Psoas muscle (tissue), 8 donors: ENCODE measurements around the gene TBX3. TPM values are rescaled to one million over a fixed set of nuclear protein-coding genes. Genes with fewer than 3 reads are reported as not detected.

ENCODE experiments used
- ATAC-seq, 4 donors: fragments of 200-7000 bp; cut with Tn5 transposase; one replicate each; pipeline ENCODE4 v1.9.1; 2020; ENCODE audit warnings: moderate library complexity in 3 of 4, mild to moderate bottlenecking in 2 of 4
- DNase-seq, 2 donors: peaks; one replicate each; pipeline ENCODE4 v3.0.0-alpha.2; 2020
- H3K27ac ChIP-seq: fragments of 200-600 bp; one replicate; pipeline ENCODE4 v1.8.0; 2022
- H3K27me3 ChIP-seq, 3 donors: fragments of 200-600 bp in 1 of 3; one replicate each; pipeline versions ENCODE4 v1.6.1 to v1.8.0; 2013 to 2022; ENCODE audit warnings: low read length in 2 of 3, mild to moderate bottlenecking in 2 of 3, moderate library complexity in 1 of 3; ENCODE audit not compliant: insufficient read depth in 3 of 3
- H3K36me3 ChIP-seq, 2 donors: fragments of 200-600 bp in 1 of 2; one replicate each; pipeline versions ENCODE4 v1.6.1 to v1.8.0; 2013 to 2022; ENCODE audit warnings: low read depth in 1 of 2, mild to moderate bottlenecking in 1 of 2, moderate library complexity in 1 of 2; ENCODE audit not compliant: insufficient read depth in 1 of 2
- H3K4me1 ChIP-seq: fragments of 200-600 bp; one replicate; pipeline ENCODE4 v1.8.0; 2022
- H3K4me3 ChIP-seq: fragments of 200-600 bp; one replicate; pipeline ENCODE4 v1.8.0; 2022; ENCODE audit warnings: mild to moderate bottlenecking
- H3K9me3 ChIP-seq: fragments of 200-600 bp; one replicate; pipeline ENCODE4 v1.8.0; 2022
- WGBS, 3 donors: extraction: QIAGEN DNeasy Blood & Tissue Kit; methylation state at CpG; one replicate each; pipeline versions ENCODE4 v1.1.6 to v1.1.7; 2013; 5-methylcytosine and 5-hydroxymethylcytosine counted together
- intact Hi-C, 2 donors: fragments of 100-400 bp; cut with DNase I; formaldehyde crosslinking; loops; one replicate each; pipeline versions ENCODE4 v1.11.0 to v1.14.2; 2022
- polyA plus RNA-seq, 3 donors: library from polyadenylated mRNA; stranded (reverse); fragments of 200-250 nt; gene quantifications; one replicate each; pipeline ENCODE4 v1.2.3, GENCODE V29; 2013
- total RNA-seq, 4 donors: library from RNA; stranded (reverse); fragmentation: NEBNext Ultra II Directional in 2 of 4; extraction: Animal tissue kit (Norgen Biotek cat#: 25700) in 2 of 4; gene quantifications; one replicate each; pipeline versions ENCODE4 v1.2.1 to v1.2.4, GENCODE V29; 2021 to 2023
- TF ChIP-seq, protein P1 (sequence below): fragments of 200-600 bp; IDR thresholded peaks from one replicate; pipeline ENCODE4 v1.8.0; 2022; ENCODE audit warnings: antibody characterized with exemption
- donor health status: healthy with polysubstance abuse.
- donor health status: DM: no; HTN: no; CAD: no; lungs with moderate emphysema.
- donor health status: Bipolar disorder and iron deficiency.
- donor health status: healthy.
- donor health status: DM: yes; HTN: yes; CAD: no.
- donor health status: DM: no; HTN: no; CAD: no.
- donor health status: DM: no; HTN: no; CAD: no.
- donor health status: DM: yes; HTN: yes; CAD: no.

The TBX3 gene
- total and polyA plus RNA-seq, 7 donors: 5.0 to 50.8 (median 15.3) TPM

DNA sequence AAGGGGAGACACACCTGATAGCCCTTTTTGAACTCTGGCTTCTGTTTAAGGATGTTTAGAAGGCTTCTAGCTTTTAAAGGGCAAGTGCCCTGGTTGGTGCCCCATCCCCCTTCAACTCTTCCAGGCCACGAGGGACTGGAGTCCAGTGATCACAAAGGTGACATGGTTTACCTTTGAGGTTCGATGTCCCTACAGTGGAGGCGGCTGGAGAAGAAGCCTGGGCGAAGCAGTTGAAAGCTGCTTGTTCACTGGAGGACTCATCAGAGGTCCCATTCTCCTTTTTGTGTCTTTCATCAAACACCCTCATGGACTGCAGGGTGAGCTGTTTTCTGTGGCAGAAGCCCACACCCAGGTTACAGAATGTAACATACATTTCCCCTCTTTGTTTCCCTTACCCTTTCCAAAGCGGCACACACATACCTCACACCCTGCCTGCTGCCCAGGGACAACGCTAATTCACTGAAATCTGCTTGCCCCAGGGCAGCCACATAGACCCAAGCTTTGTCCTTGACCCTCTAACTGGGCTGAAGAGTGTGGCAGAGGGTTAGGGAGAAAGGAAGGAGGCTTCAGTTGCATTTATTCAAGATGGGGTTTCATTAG lies 7.7 kb downstream of the TBX3 start:
- DNase-seq: no peak
- Histone ChIP-seq H3K27ac (no peak overlapping the region), H3K9me3 (no peaks in the 10 kb centered on the region), H3K4me1 (no peaks in the 10 kb centered on the region), H3K36me3 (peaks cover 6 to 90% of the 10 kb centered on the region in 2 donors), H3K27me3 (no peaks in the 10 kb centered on the region), H3K4me3 (no peak overlapping the region)
- ATAC-seq: no peak
- intact Hi-C loops: loop anchor here in 1 of 2 donors (10.0 kb wide), 1 partner anchor 659 kb away; no protein-coding TSS in a partner anchor
- TF ChIP-seq, protein P1, sequence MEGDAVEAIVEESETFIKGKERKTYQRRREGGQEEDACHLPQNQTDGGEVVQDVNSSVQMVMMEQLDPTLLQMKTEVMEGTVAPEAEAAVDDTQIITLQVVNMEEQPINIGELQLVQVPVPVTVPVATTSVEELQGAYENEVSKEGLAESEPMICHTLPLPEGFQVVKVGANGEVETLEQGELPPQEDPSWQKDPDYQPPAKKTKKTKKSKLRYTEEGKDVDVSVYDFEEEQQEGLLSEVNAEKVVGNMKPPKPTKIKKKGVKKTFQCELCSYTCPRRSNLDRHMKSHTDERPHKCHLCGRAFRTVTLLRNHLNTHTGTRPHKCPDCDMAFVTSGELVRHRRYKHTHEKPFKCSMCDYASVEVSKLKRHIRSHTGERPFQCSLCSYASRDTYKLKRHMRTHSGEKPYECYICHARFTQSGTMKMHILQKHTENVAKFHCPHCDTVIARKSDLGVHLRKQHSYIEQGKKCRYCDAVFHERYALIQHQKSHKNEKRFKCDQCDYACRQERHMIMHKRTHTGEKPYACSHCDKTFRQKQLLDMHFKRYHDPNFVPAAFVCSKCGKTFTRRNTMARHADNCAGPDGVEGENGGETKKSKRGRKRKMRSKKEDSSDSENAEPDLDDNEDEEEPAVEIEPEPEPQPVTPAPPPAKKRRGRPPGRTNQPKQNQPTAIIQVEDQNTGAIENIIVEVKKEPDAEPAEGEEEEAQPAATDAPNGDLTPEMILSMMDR: no peak
- WGBS, 3 donors: 88 to 95% (median 90%) methylated on average over 6 of the region's 6 CpGs

DNA sequence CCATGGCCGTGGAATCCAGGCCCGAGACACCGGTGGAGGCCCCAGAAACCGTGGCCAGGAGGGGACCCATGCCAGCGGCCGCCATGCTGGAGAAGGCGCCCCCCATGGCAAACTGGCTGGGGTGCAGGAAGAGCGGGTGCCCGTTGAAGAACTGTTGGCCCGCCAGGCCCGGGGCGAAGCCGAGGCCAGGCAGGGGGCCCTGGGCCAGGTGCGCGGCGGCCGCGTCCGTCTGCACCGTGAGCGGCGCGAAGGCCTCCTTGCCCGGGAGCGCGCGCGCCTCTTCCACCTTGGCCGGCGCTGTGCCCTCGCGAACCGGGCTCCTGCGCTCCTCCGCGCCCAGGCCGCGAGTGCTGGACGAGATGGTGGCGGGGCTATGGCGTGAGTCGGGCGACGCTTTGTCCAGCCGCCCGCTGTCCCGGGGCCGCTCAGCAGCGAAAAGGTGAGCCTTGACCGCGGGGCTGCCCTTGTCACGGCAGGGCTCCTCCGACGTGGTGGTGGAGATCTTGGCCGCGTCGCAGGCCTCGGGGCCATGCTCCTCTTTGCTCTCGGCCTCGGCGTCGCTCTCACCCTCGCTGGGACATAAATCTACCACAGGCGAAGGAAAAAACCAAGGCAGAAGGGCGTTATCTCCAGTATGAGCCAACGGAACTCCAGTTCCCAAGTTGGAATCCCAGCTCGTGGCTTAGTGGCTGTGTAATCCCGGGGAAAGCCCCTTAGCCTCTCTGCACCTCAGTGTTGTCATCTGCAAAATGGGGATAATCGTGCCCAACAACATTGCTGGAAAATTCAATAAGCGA lies 9.5 kb downstream of the TBX3 start:
- Histone ChIP-seq H3K4me1 (no peaks in the 10 kb centered on the region), H3K27ac (no peak overlapping the region), H3K36me3 (peaks cover 6 to 78% of the 10 kb centered on the region in 2 donors), H3K27me3 (no peaks in the 10 kb centered on the region), H3K9me3 (no peaks in the 10 kb centered on the region), H3K4me3 (no peak overlapping the region)
- intact Hi-C loops: loop anchor here in 1 of 2 donors (10.0 kb wide), 1 partner anchor 660 kb away; no protein-coding TSS in a partner anchor
- TF ChIP-seq, protein P1: no peak
- peak in 1 of 2 donors; percentile 19 for DNase-seq
- 81 to 88% (median 86%) methylated on average over 57 to 70 of the region's 70 CpGs for WGBS, 3 donors
- peak in 1 of 4 donors; percentile 23 for ATAC-seq

DNA sequence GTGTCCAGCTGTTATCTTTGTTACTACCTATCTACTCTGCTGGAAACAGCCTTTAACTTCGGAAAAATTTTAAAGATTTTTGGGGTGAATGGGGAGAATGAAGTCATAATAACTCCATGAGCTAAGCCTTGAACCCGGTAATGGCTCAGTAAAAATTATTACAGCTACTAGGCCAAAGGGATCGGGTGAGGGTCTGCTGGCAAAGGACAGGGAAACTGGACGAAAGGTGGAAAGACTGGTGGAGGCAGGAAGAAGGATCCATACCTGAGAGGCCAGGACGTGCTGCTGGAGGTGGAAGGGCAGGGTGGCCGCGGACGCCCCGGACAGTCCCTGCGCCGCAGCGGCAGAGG lies 10.1 kb downstream of the TBX3 start:
- 90 to 95% (median 93%) methylated on average over 12 of the region's 12 CpGs for WGBS, 3 donors
- H3K27ac ChIP-seq: no peak overlapping the region
- H3K4me3 ChIP-seq: no peak overlapping the region
- TF ChIP-seq, protein P1: no peak
- ATAC-seq (no peak), DNase-seq (no peak)
- intact Hi-C loops: loop anchor here in 1 of 2 donors (10.0 kb wide), 1 partner anchor 661 kb away; no protein-coding TSS in a partner anchor
- H3K9me3 ChIP-seq: no peaks in the 10 kb centered on the region
- H3K36me3 ChIP-seq: peaks cover 6 to 73% of the 10 kb centered on the region in 2 donors
- H3K27me3 ChIP-seq: no peaks in the 10 kb centered on the region
- no peaks in the 10 kb centered on the region for H3K4me1 ChIP-seq

DNA sequence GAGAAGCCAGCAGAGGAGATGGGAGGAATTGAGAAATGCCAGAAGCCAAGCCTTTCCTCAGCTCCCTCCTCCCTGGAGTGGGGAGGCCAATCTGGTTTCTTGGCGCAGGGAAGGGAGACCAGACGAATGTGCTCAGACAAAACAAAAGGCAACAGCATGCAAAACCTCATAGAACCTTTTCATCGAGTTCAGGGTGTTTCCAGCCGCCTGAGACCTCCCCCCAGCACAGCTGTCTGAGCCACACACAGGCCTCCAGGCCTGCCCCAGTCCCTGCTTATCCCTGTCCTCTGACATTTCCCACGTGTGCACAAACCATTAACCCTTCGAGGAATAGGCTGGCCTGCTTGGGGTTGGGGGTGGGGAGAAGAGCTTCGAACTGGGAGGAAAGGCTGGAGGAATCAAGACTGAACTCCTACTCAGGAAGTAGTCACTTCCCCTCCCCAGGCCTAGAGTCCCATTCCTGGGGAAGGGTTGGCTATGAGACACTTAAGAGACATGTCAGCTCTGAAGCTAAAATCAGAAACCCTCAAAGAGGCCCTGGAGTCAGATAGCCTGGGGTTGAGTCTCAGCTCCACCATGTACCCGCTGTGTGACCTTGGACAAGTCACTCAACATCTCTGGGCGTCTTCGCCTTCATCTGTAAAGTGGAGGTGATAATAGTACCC lies 10.7 kb downstream of the TBX3 start:
- Histone ChIP-seq H3K36me3 (peaks cover 6 to 67% of the 10 kb centered on the region in 2 donors), H3K9me3 (no peaks in the 10 kb centered on the region), H3K27me3 (no peaks in the 10 kb centered on the region), H3K4me1 (no peaks in the 10 kb centered on the region), H3K4me3 (no peak overlapping the region), H3K27ac (peak overlapping the region; percentile 30)
- ATAC-seq (peak in 1 of 4 donors; percentile 14), DNase-seq (no peak)
- intact Hi-C loops: loop anchor here in 1 of 2 donors (10.0 kb wide), 1 partner anchor 662 kb away; no protein-coding TSS in a partner anchor
- 64 to 65% (median 64%) methylated on average over 10 of the region's 10 CpGs for WGBS, 3 donors
- TF ChIP-seq, protein P1: no peak
